Trophoblast cell (in vitro differentiated cells and primary cell): ENCODE results near the gene LIN28A.

Experiments
- DNase-seq, 2 donors: peaks; one replicate each; pipeline ENCODE4 v3.0.0-alpha.2; 2016
- H2AFZ ChIP-seq: 2 replicates; pipeline ENCODE4 v1.6.1; 2013; ENCODE audit warnings: low read length, moderate library complexity, mild to moderate bottlenecking; ENCODE audit not compliant: insufficient read depth, poor library complexity
- H2AK5ac ChIP-seq: 2 replicates; pipeline ENCODE4 v1.6.1; 2013; ENCODE audit warnings: mild to moderate bottlenecking, low read length
- H2BK120ac ChIP-seq: 2 replicates; pipeline ENCODE4 v1.6.1; 2013; ENCODE audit warnings: low read length, mild to moderate bottlenecking, moderate library complexity; ENCODE audit not compliant: insufficient read depth, poor library complexity
- H2BK12ac ChIP-seq: 2 replicates; pipeline ENCODE4 v1.6.1; 2013; ENCODE audit warnings: mild to moderate bottlenecking, low read length, moderate library complexity
- H2BK5ac ChIP-seq: 2 replicates; pipeline ENCODE4 v1.6.1; 2013; ENCODE audit warnings: low read length, low read depth, moderate library complexity, mild to moderate bottlenecking; ENCODE audit not compliant: poor library complexity
- H3K14ac ChIP-seq: 2 replicates; pipeline ENCODE4 v1.6.1; 2013; ENCODE audit warnings: mild to moderate bottlenecking, low read length
- H3K18ac ChIP-seq: 2 replicates; pipeline ENCODE4 v1.6.1; 2013; ENCODE audit warnings: mild to moderate bottlenecking, low read length
- H3K23ac ChIP-seq: 2 replicates; pipeline ENCODE4 v1.6.1; 2013; ENCODE audit warnings: low read length
- H3K27ac ChIP-seq: 2 replicates; pipeline ENCODE4 v1.5.1; 2013; ENCODE audit warnings: low read depth, mild to moderate bottlenecking, inconsistent platforms, low read length, moderate library complexity
- H3K27me3 ChIP-seq: 2 replicates; pipeline ENCODE4 v1.6.1; 2013; ENCODE audit warnings: inconsistent platforms, mild to moderate bottlenecking, low read length, moderate library complexity; ENCODE audit not compliant: insufficient read depth
- H3K36me3 ChIP-seq, 2 experiments: 1 replicate in 1 of 2; 2 replicates in 1 of 2; pipeline ENCODE4 v1.6.1; 2013; ENCODE audit warnings: low read length in 2 of 2, mild to moderate bottlenecking in 2 of 2, moderate library complexity in 1 of 2; ENCODE audit not compliant: insufficient read depth in 2 of 2, control insufficient read depth in 1 of 2
- H3K4ac ChIP-seq: 2 replicates; pipeline ENCODE4 v1.6.1; 2013; ENCODE audit warnings: low read depth, mild to moderate bottlenecking, low read length, moderate library complexity
- H3K4me1 ChIP-seq, 2 experiments: 1 replicate in 1 of 2; 2 replicates in 1 of 2; pipeline ENCODE4 v1.6.1; 2013; ENCODE audit warnings: low read length in 2 of 2, mild to moderate bottlenecking in 2 of 2, moderate library complexity in 1 of 2; ENCODE audit not compliant: insufficient read depth in 2 of 2, control insufficient read depth in 1 of 2
- H3K4me2 ChIP-seq: 2 replicates; pipeline ENCODE4 v1.6.1; 2013; ENCODE audit warnings: inconsistent platforms, mild to moderate bottlenecking, low read length, moderate library complexity
- H3K4me3 ChIP-seq: 2 replicates; pipeline ENCODE4 v1.5.1; 2013; ENCODE audit warnings: mild to moderate bottlenecking, low read depth, low read length, inconsistent platforms
- H3K79me1 ChIP-seq: one replicate; pipeline ENCODE4 v1.6.1; 2013; ENCODE audit warnings: low read length
- H3K79me2 ChIP-seq: 2 replicates; pipeline ENCODE4 v1.6.1; 2013; ENCODE audit warnings: low read length, mild to moderate bottlenecking; ENCODE audit not compliant: control insufficient read depth, insufficient read depth, poor library complexity
- H3K9ac ChIP-seq: 2 replicates; pipeline ENCODE4 v1.6.1; 2013; ENCODE audit warnings: mild to moderate bottlenecking, low read length
- H3K9me3 ChIP-seq: 2 replicates; pipeline ENCODE4 v1.6.1; 2013; ENCODE audit warnings: low read depth, mild to moderate bottlenecking, control low read depth, inconsistent platforms, low read length; ENCODE audit not compliant: insufficient read depth
- H4K12ac ChIP-seq: 2 replicates; pipeline ENCODE4 v1.6.1; 2013; ENCODE audit warnings: low read depth, mild to moderate bottlenecking, low read length, moderate library complexity
- H4K8ac ChIP-seq: 2 replicates; pipeline ENCODE4 v1.6.1; 2013; ENCODE audit warnings: low read depth, mild to moderate bottlenecking, low read length, moderate library complexity
- H4K91ac ChIP-seq: one replicate; pipeline ENCODE4 v1.6.1; 2013; ENCODE audit warnings: low read depth, mild to moderate bottlenecking, low read length, moderate library complexity
- WGBS: extraction: QIAGEN DNeasy Blood & Tissue Kit; methylation state at CpG from one replicate; pipeline ENCODE4 v1.1.7; 2013; ENCODE audit warnings: missing lambda C conversion rate; ENCODE audit not compliant: insufficient read length, insufficient coverage; ENCODE audit errors: extremely low coverage; 5-methylcytosine and 5-hydroxymethylcytosine counted together

The LIN28A gene

GRCh38 chr1:26471498-26472319, 61.1 kb downstream of the LIN28A start:
- Histone ChIP-seq H2BK120ac (peak overlapping the region; percentile 56), H4K91ac (peak overlapping the region; percentile 76), H3K4me1 (peaks cover 5 to 10% of the 10 kb centered on the region in 2 experiments), H3K79me1 (peaks cover 7% of the 10 kb centered on the region), H2AFZ (no peak overlapping the region), H3K27ac (peak overlapping the region; percentile 72), H3K27me3 (no peaks in the 10 kb centered on the region), H4K12ac (peak overlapping the region; percentile 46), H3K14ac (peak overlapping the region; percentile 78), H4K8ac (peak overlapping the region; percentile 37), H2BK12ac (no peak overlapping the region), H3K79me2 (peaks cover 5% of the 10 kb centered on the region), H3K9ac (peak overlapping the region; percentile 28), H2BK5ac (peak overlapping the region; percentile 62), H3K23ac (no peak overlapping the region), H3K9me3 (no peaks in the 10 kb centered on the region), H2AK5ac (no peak overlapping the region), H3K36me3 (peaks cover 18 to 45% of the 10 kb centered on the region in 2 experiments), H3K18ac (peak overlapping the region; percentile 42), H3K4me3 (peak overlapping the region; percentile 68), H3K4me2 (peak overlapping the region; percentile 94), H3K4ac (no peak overlapping the region)
- no CpG with 5 or more reads among the region's 52 CpGs for WGBS
- peak; percentile 70 to 78 for DNase-seq

GRCh38 chr1:26472320-26472900, 61.8 kb downstream of the LIN28A start, which contains the start of gene HMGN2:
HMGN2 (plus strand) TSS chr1:26472440; CDS start chr1:26472613, 173 bp downstream.
- Histone ChIP-seq H3K27me3 (no peaks in the 10 kb centered on the region), H2BK5ac (peak within 1 kb of the TSS; percentile 99), H3K4ac (peak within 1 kb of the TSS; percentile 100), H3K23ac (no peak within 1 kb of the TSS), H4K8ac (peak within 1 kb of the TSS; percentile 100), H2BK120ac (peak within 1 kb of the TSS; percentile 100), H4K12ac (peak within 1 kb of the TSS; percentile 99), H2AK5ac (peak within 1 kb of the TSS; percentile 99), H3K4me3 (peak within 1 kb of the TSS; percentile 99), H3K79me2 (peaks cover 5% of the 10 kb centered on the region), H3K27ac (peak within 1 kb of the TSS; percentile 100), H3K14ac (peak within 1 kb of the TSS; percentile 100), H3K4me2 (peak within 1 kb of the TSS; percentile 94), H4K91ac (peak within 1 kb of the TSS; percentile 100), H2BK12ac (no peak within 1 kb of the TSS), H3K9ac (peak within 1 kb of the TSS; percentile 99), H3K79me1 (peaks cover 7% of the 10 kb centered on the region), H3K18ac (peak within 1 kb of the TSS; percentile 100), H3K36me3 (peaks cover 16 to 40% of the 10 kb centered on the region in 2 experiments), H2AFZ (peak within 1 kb of the TSS; percentile 96), H3K9me3 (no peaks in the 10 kb centered on the region), H3K4me1 (peaks cover 5 to 10% of the 10 kb centered on the region in 2 experiments)
- peak; percentile 37 to 74 for DNase-seq
- no CpG with 5 or more reads among the region's 69 CpGs for whole genome bisulfite sequencing

GRCh38 chr1:26472901-26473845, 62.6 kb downstream of the LIN28A start:
- peak overlapping the region; percentile 57 for H3K4me2 ChIP-seq
- no peak overlapping the region for H3K23ac ChIP-seq
- no peak overlapping the region for H4K12ac ChIP-seq
- H3K9ac ChIP-seq: no peak overlapping the region
- peaks cover 5 to 10% of the 10 kb centered on the region in 2 experiments for H3K4me1 ChIP-seq
- H4K91ac ChIP-seq: peak overlapping the region; percentile 100
- peaks cover 14 to 39% of the 10 kb centered on the region in 2 experiments for H3K36me3 ChIP-seq
- H2BK12ac ChIP-seq: no peak overlapping the region
- peaks cover 5% of the 10 kb centered on the region for H3K79me2 ChIP-seq
- H3K4me3 ChIP-seq: peak overlapping the region; percentile 99
- no peak overlapping the region for H4K8ac ChIP-seq
- H2BK5ac ChIP-seq: no peak overlapping the region
- no peaks in the 10 kb centered on the region for H3K27me3 ChIP-seq
- no peaks in the 10 kb centered on the region for H3K9me3 ChIP-seq
- no peak overlapping the region for H2AK5ac ChIP-seq
- H2BK120ac ChIP-seq: no peak overlapping the region
- no peak overlapping the region for H3K14ac ChIP-seq
- no CpG with 5 or more reads among the region's 71 CpGs for WGBS
- peak overlapping the region; percentile 100 for H3K27ac ChIP-seq
- H3K79me1 ChIP-seq: peaks cover 7% of the 10 kb centered on the region
- no peak overlapping the region for H3K18ac ChIP-seq
- DNase-seq: peak; percentile 95 to 99
- H2AFZ ChIP-seq: no peak overlapping the region
- H3K4ac ChIP-seq: peak overlapping the region; percentile 39

- H3K18ac ChIP-seq: no peak overlapping the region
- no peak overlapping the region for H3K27ac ChIP-seq
- no peak overlapping the region for H2BK12ac ChIP-seq
- no peak for DNase-seq
- no CpG with 5 or more reads among the region's 1 CpG for WGBS
- H3K23ac ChIP-seq: no peak overlapping the region
- H3K79me1 ChIP-seq: peaks cover 7% of the 10 kb centered on the region
- H3K4ac ChIP-seq: no peak overlapping the region
- no peaks in the 10 kb centered on the region for H3K9me3 ChIP-seq
- no peak overlapping the region for H2AK5ac ChIP-seq
- no peak overlapping the region for H4K91ac ChIP-seq
- peaks cover 8 to 28% of the 10 kb centered on the region in 2 experiments for H3K36me3 ChIP-seq
- H3K4me1 ChIP-seq: peaks cover 5 to 10% of the 10 kb centered on the region in 2 experiments
- no peaks in the 10 kb centered on the region for H3K27me3 ChIP-seq
- H2AFZ ChIP-seq: no peak overlapping the region
- peaks cover 5% of the 10 kb centered on the region for H3K79me2 ChIP-seq
- H2BK120ac ChIP-seq: no peak overlapping the region
- H4K12ac ChIP-seq: no peak overlapping the region
- no peak overlapping the region for H3K9ac ChIP-seq
- H3K4me3 ChIP-seq: no peak overlapping the region
- no peak overlapping the region for H3K4me2 ChIP-seq
- H2BK5ac ChIP-seq: no peak overlapping the region
- H3K14ac ChIP-seq: no peak overlapping the region
- no peak overlapping the region for H4K8ac ChIP-seq
These were observed 64.2 kb downstream of the LIN28A start for GRCh38 chr1:26474818-26475217.
